Endothelial cell of umbilical vein (primary cell): ENCODE results near the gene ADARB1. TPM values are rescaled to one million over a fixed set of nuclear protein-coding genes. Genes with fewer than 3 reads are reported as not detected.

Experiments used
- BruUV-seq: library from RNA; stranded (reverse); fragments of 400-500 nt; replicated peaks from 2 replicates; lab custom pipeline; 2021; lab: Mats Ljungman, UMichigan
- CTCF ChIA-PET: fragments of 300-600, 350-600 bp; sonication (Branson Sonifier 250); formaldehyde crosslinking; loops from one replicate; lab custom pipeline; 2021; ENCODE audit warnings: antibody characterized with exemption, inconsistent platforms; lab: Charles Lee
- POLR2A ChIA-PET: fragments of 300-600, 350-600 bp; sonication (Branson Sonifier 250); formaldehyde crosslinking; loops from one replicate; lab custom pipeline; 2021; ENCODE audit warnings: antibody characterized with exemption, inconsistent platforms; lab: Charles Lee
- DNase-seq: peaks from one replicate; pipeline ENCODE4 v3.0.0-alpha.2; 2011; ENCODE audit warnings: low read depth, low spot score
- FAIRE-seq: peaks from 2 replicates; lab custom pipeline; 2011; peaks lifted over from hg19 to GRCh38; lab: Jason Lieb, UNC
- H2AFZ ChIP-seq: 2 replicates; pipeline ENCODE4 v1.6.0; 2012; ENCODE audit warnings: low read depth, low read length, control low read depth, inconsistent platforms
- H3K27ac ChIP-seq: 2 replicates; pipeline ENCODE4 v1.5.1; 2011; ENCODE audit warnings: low read depth, mild to moderate bottlenecking, control low read depth, low read length, moderate library complexity; ENCODE audit not compliant: insufficient read depth
- H3K27me3 ChIP-seq, 2 experiments: 2 replicates each; pipeline versions ENCODE4 v1.6.0 to v1.6.1; 2011; ENCODE audit warnings: low read length in 2 of 2, mixed read lengths in 1 of 2; ENCODE audit not compliant: control insufficient read depth in 2 of 2, insufficient read depth in 2 of 2
- H3K36me3 ChIP-seq, 2 experiments: 2 replicates in 1 of 2; 3 replicates in 1 of 2; pipeline ENCODE4 v1.5.1; 2011; ENCODE audit warnings: low read length in 2 of 2, mild to moderate bottlenecking in 1 of 2, moderate library complexity in 1 of 2; ENCODE audit not compliant: control insufficient read depth in 2 of 2, insufficient read depth in 2 of 2; ENCODE audit errors: extremely low read depth in 1 of 2
- H3K4me1 ChIP-seq: 3 replicates; pipeline ENCODE4 v1.5.1; 2011; ENCODE audit warnings: mild to moderate bottlenecking, low read length; ENCODE audit not compliant: control insufficient read depth, insufficient read depth; ENCODE audit errors: extremely low read depth
- H3K4me2 ChIP-seq: 2 replicates; pipeline ENCODE4 v1.6.1; 2011; ENCODE audit warnings: low read length, control low read depth, mixed read lengths; ENCODE audit not compliant: insufficient read depth
- H3K4me3 ChIP-seq, 3 experiments: fragments of 200-600 bp in 1 of 3; sonication (generic), shearing (Covaris generic) in 1 of 3; replicated peaks in 1 of 3; 2 replicates each; pipeline ENCODE4 v1.5.1; 2011 to 2016; ENCODE audit warnings: control low read depth in 3 of 3, low read length in 3 of 3, mild to moderate bottlenecking in 2 of 3, inconsistent platforms in 1 of 3, low read depth in 1 of 3, moderate library complexity in 1 of 3; ENCODE audit not compliant: insufficient read depth in 1 of 3
- H3K79me2 ChIP-seq: 2 replicates; pipeline ENCODE4 v1.6.0; 2012; ENCODE audit warnings: low read length, inconsistent platforms; ENCODE audit not compliant: control insufficient read depth, insufficient read depth
- H3K9ac ChIP-seq: replicated peaks from 2 replicates; pipeline ENCODE3; 2011; ENCODE audit warnings: low read length, control low read depth; ENCODE audit not compliant: insufficient read depth; ENCODE audit errors: extremely low read depth
- H3K9me1 ChIP-seq: replicated peaks from 3 replicates; pipeline ENCODE4 v1.6.0; 2011; ENCODE audit warnings: mild to moderate bottlenecking, low read length; ENCODE audit not compliant: control insufficient read depth, insufficient read depth; ENCODE audit errors: extremely low read depth
- H3K9me3 ChIP-seq: replicated peaks from 2 replicates; pipeline ENCODE4 v1.5.1; 2012; ENCODE audit warnings: low read length, inconsistent platforms; ENCODE audit not compliant: control insufficient read depth, insufficient read depth
- H4K20me1 ChIP-seq: replicated peaks from 2 replicates; pipeline ENCODE3; 2011; ENCODE audit warnings: mild to moderate bottlenecking, low read length; ENCODE audit not compliant: control insufficient read depth, insufficient read depth; ENCODE audit errors: extremely low read depth
- CTCF ChIP-seq, 2 donors: IDR thresholded peaks; 1 replicate in 1 of 2; 2 replicates in 1 of 2; pipeline ENCODE4 v1.5.1; 2011; ENCODE audit warnings: low read length in 2 of 2, mild to moderate bottlenecking in 2 of 2, moderate library complexity in 2 of 2, control low read depth in 1 of 2, inconsistent platforms in 1 of 2, low read depth in 1 of 2; ENCODE audit not compliant: insufficient read depth in 1 of 2; ENCODE audit errors: extremely low read depth in 1 of 2
- EZH2 ChIP-seq: IDR thresholded peaks from 2 replicates; pipeline ENCODE4 v1.6.1; 2012; ENCODE audit warnings: borderline replicate concordance, low read depth, mild to moderate bottlenecking, moderate library complexity, low read length, inconsistent platforms; ENCODE audit not compliant: severe bottlenecking
- FOS ChIP-seq: IDR thresholded peaks from 2 replicates; pipeline ENCODE4 v1.6.1; 2011; ENCODE audit warnings: mild to moderate bottlenecking, low read length, moderate library complexity, borderline replicate concordance; ENCODE audit not compliant: insufficient read depth
- GATA2 ChIP-seq: IDR thresholded peaks from 2 replicates; pipeline ENCODE4 v1.7.0; 2011; ENCODE audit warnings: low read depth, mild to moderate bottlenecking, moderate library complexity, mixed read lengths, low read length; ENCODE audit not compliant: insufficient read length, insufficient read depth
- JUN ChIP-seq: IDR thresholded peaks from 2 replicates; pipeline ENCODE4 v1.6.1; 2011; ENCODE audit warnings: borderline replicate concordance, low read depth; ENCODE audit not compliant: insufficient read length, insufficient read depth
- MAX ChIP-seq: IDR thresholded peaks from 2 replicates; pipeline ENCODE4 v1.6.1; 2011; ENCODE audit not compliant: insufficient read depth, insufficient read length
- MYC ChIP-seq: IDR thresholded peaks from one replicate; pipeline ENCODE4 v1.6.1; 2011; ENCODE audit warnings: mild to moderate bottlenecking, low read depth, low read length
- POLR2A ChIP-seq: IDR thresholded peaks from 2 replicates; pipeline ENCODE4 v1.6.1; 2012; ENCODE audit warnings: low read depth, mild to moderate bottlenecking, control low read depth, low read length
- POLR2AphosphoS5 ChIP-seq: IDR thresholded peaks from 2 replicates; pipeline ENCODE4 v1.6.1; 2012; ENCODE audit warnings: low read depth, mild to moderate bottlenecking, control low read depth, low read length, moderate library complexity; ENCODE audit not compliant: insufficient read depth
- dilution Hi-C: fragments of 300-500 bp; cut with MboI; formaldehyde crosslinking; loops from one replicate; pipeline ENCODE4 v1.15.0; 2019; ENCODE audit warnings: low sequenced_read_pairs; ENCODE audit not compliant: extremely low pct_ligation_motif_present
- intact Hi-C: fragments of 100-400 bp; cut with micrococcal nuclease; formaldehyde crosslinking; loops from one replicate; pipeline ENCODE4 v1.10.0; 2022
- polyA plus RNA-seq, 4 experiments: library from polyadenylated mRNA; depleted of rRNA in 3 of 4; stranded (reverse) in 3 of 4; unstranded in 1 of 4; fragments of >200 nt; gene quantifications; 2 replicates each; pipeline versions ENCODE4 v1.2.1 to v1.2.3, GENCODE V29; 2011 to 2012; ENCODE audit warnings: missing spikeins in 1 of 4
- total RNA-seq: library from RNA; stranded (reverse); gene quantifications from 2 replicates; pipeline ENCODE4 v1.2.3, GENCODE V29; 2021

ADARB1 gene
- total and polyA plus RNA-seq, 2 donors (not counting 3 experiments of a cell fraction or from before 2014, with no cell fraction given) = 32.5 to 54.3 TPM

DNA sequence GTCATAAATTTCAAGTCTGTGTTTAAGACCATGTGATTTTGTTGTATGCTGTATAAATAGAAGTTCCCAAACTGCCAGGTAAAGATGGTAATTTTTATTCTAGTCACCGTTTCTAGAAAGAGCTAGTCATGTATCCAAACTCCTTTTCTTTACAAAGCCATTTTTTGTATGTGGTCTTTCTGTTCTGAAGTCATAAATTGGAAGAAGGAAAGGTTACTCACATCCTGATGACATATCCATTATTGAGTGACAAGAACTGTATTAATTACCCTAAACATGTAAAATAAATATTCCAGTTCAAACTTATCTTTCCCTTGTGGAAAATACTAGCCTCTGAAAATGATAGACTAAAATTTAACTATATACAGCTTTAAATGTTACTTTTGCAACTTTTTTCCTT, 108.6 kb downstream of the ADARB1 start:
- Histone ChIP-seq H3K36me3 (peaks cover 19 to 27% of the 10 kb centered on the region in 2 experiments), H4K20me1 (no peaks in the 10 kb centered on the region), H3K4me2 (peak overlapping the region; percentile 46), H2AFZ (no peak overlapping the region), H3K4me1 (peaks cover 17% of the 10 kb centered on the region), H3K79me2 (no peaks in the 10 kb centered on the region), H3K9me3 (peaks cover 6% of the 10 kb centered on the region), H3K9ac (no peak overlapping the region), H3K9me1 (no peaks in the 10 kb centered on the region), H3K4me3 (no peak overlapping the region), H3K27ac (peak overlapping the region; percentile 50), H3K27me3 (no peaks in the 10 kb centered on the region)
- DNase-seq (peak; percentile 64), FAIRE-seq (peak; percentile 94)
- ChIA-PET CTCF (interaction anchor here (0.7 to 1.4 kb wide), 7 partner anchors 9 to 46 kb away, joined by 3 to 4 read pairs (median 4); no protein-coding TSS in a partner anchor), POLR2A (no interaction called here)
- intact Hi-C loops = no loop called here
- TF ChIP-seq CTCF (IDR thresholded peaks at IDR 0.05; ENCODE audit: extremely low read depth in 1 of 2, insufficient read depth in 1 of 2, low read depth in 1 of 2, low read length in 2 of 2) = no peak
- TF ChIP-seq MAX = no peak
- TF ChIP-seq JUN = peak; percentile 64
- TF ChIP-seq POLR2A = no peak
- TF ChIP-seq GATA2 = no peak
- TF ChIP-seq FOS = peak; percentile 36
- TF ChIP-seq MYC = no peak
- no peak for TF ChIP-seq EZH2
- no peak for TF ChIP-seq POLR2AphosphoS5
- BruUV-seq = no TSS peak
- dilution Hi-C loops = no loop called here
